GM23338 (cell line): ENCODE results near the gene CD6. TPM values are rescaled to one million over a fixed set of nuclear protein-coding genes. Genes with fewer than 3 reads are reported as not detected.

Experiments
- ATAC-seq: fragments of 200-7000 bp; cut with Tn5 transposase; 3 replicates; pipeline ENCODE4 v1.9.1; 2020
- DNase-seq: peaks from one replicate; pipeline ENCODE4 v3.0.0-alpha.2; 2015; ENCODE audit warnings: low spot score
- H2AFZ ChIP-seq: fragments of 200-600 bp; sonication (generic); 2 replicates; pipeline ENCODE4 v1.8.0; 2016; ENCODE audit warnings: antibody characterized with exemption, mild to moderate bottlenecking, moderate library complexity
- H3F3A ChIP-seq: fragments of 200-600 bp; sonication (generic); replicated peaks from 2 replicates; pipeline ENCODE4 v1.8.0; 2017; ENCODE audit warnings: antibody characterized with exemption, mixed run types, low read depth
- H3K27ac ChIP-seq: fragments of 200-600 bp; sonication (generic); 2 replicates; pipeline ENCODE4 v1.6.1; 2016; ENCODE audit warnings: low read depth
- H3K27me3 ChIP-seq: fragments of 200-600 bp; sonication (generic); 2 replicates; pipeline ENCODE4 v1.8.0; 2016; ENCODE audit warnings: mild to moderate bottlenecking, mixed run types, moderate library complexity; ENCODE audit not compliant: insufficient read depth
- H3K36me3 ChIP-seq: fragments of 200-600 bp; sonication (generic); 2 replicates; pipeline ENCODE4 v1.8.0; 2016; ENCODE audit warnings: mild to moderate bottlenecking; ENCODE audit not compliant: insufficient read depth
- H3K4me1 ChIP-seq: fragments of 200-600 bp; sonication (generic); 2 replicates; pipeline ENCODE4 v1.8.0; 2016; ENCODE audit warnings: mild to moderate bottlenecking, moderate library complexity; ENCODE audit not compliant: insufficient read depth
- H3K4me2 ChIP-seq: fragments of 200-600 bp; sonication (generic); 2 replicates; pipeline ENCODE4 v1.7.1; 2017; ENCODE audit warnings: mixed run types
- H3K4me3 ChIP-seq: fragments of 200-600 bp; sonication (generic); 2 replicates; pipeline ENCODE4 v1.6.1; 2016; ENCODE audit warnings: mixed run types
- H3K79me2 ChIP-seq: fragments of 200-600 bp; sonication (generic); replicated peaks from 2 replicates; pipeline ENCODE4 v1.8.0; 2017; ENCODE audit warnings: mild to moderate bottlenecking; ENCODE audit not compliant: insufficient read depth
- H3K9me2 ChIP-seq: fragments of 200-600 bp; sonication (generic); 2 replicates; pipeline ENCODE4 v1.8.0; 2017; ENCODE audit not compliant: insufficient read depth
- H4K20me1 ChIP-seq: fragments of 200-600 bp; sonication (generic); replicated peaks from 2 replicates; pipeline ENCODE4 v1.8.0; 2017; ENCODE audit warnings: mild to moderate bottlenecking; ENCODE audit not compliant: insufficient read depth
- H3K27ac Mint-ChIP-seq: 2 replicates; pipeline ENCODE4 v1.8.0; 2020; ENCODE audit warnings: inconsistent platforms, mild to moderate bottlenecking, moderate library complexity, mixed read lengths
- H3K27me3 Mint-ChIP-seq: 3 replicates; pipeline ENCODE4 v1.8.0; 2022; ENCODE audit warnings: low read depth, mild to moderate bottlenecking, moderate library complexity, mixed read lengths, inconsistent platforms; ENCODE audit not compliant: insufficient read depth, poor library complexity
- H3K36me3 Mint-ChIP-seq: 3 replicates; pipeline ENCODE4 v1.8.0; 2021; ENCODE audit warnings: low read depth, mild to moderate bottlenecking, inconsistent platforms, moderate library complexity, mixed read lengths
- H3K4me1 Mint-ChIP-seq: 3 replicates; pipeline ENCODE4 v1.8.0; 2020; ENCODE audit warnings: mild to moderate bottlenecking, inconsistent platforms, mixed read lengths
- H3K4me3 Mint-ChIP-seq: 3 replicates; pipeline ENCODE4 v1.8.0; 2021; ENCODE audit warnings: moderate library complexity, mild to moderate bottlenecking, inconsistent platforms, mixed read lengths
- H3K9me3 Mint-ChIP-seq: 3 replicates; pipeline ENCODE4 v1.8.0; 2020; ENCODE audit warnings: moderate library complexity, mild to moderate bottlenecking, inconsistent platforms, mixed read lengths
- CREB1 ChIP-seq: fragments of 250-450 bp; sonication (Bioruptor Pico); IDR thresholded peaks from 2 replicates; pipeline ENCODE4 v1.5.0; 2020; ENCODE audit warnings: low read depth, mild to moderate bottlenecking, moderate library complexity
- EZH2 ChIP-seq: fragments of 200-600 bp; sonication (generic); IDR thresholded peaks from one replicate; pipeline ENCODE4 v1.8.0; 2017; ENCODE audit warnings: antibody characterized with exemption, mild to moderate bottlenecking, low read depth; ENCODE audit not compliant: unreplicated experiment
- JUNB ChIP-seq: IDR thresholded peaks from one replicate; pipeline ENCODE4 v1.6.1; 2016; ENCODE audit warnings: antibody characterized with exemption; ENCODE audit not compliant: unreplicated experiment
- POLR2AphosphoS5 ChIP-seq: IDR thresholded peaks from 2 replicates; pipeline ENCODE4 v1.6.1; 2016; ENCODE audit warnings: antibody characterized with exemption, low read depth
- STAT1 ChIP-seq: IDR thresholded peaks from one replicate; pipeline ENCODE4 v1.6.1; 2016; ENCODE audit warnings: antibody characterized with exemption; ENCODE audit not compliant: unreplicated experiment
- ZNF114 ChIP-seq: fragments of 250-450 bp; sonication (Bioruptor Pico); IDR thresholded peaks from 2 replicates; pipeline ENCODE4 v1.5.0; 2020; ENCODE audit warnings: mild to moderate bottlenecking, moderate library complexity
- polyA plus RNA-seq: library from polyadenylated mRNA; unstranded; fragments of >200 nt; fragmentation: Nextera tagmentation; extraction: Ambion mirVana; gene quantifications from 2 replicates; pipeline ENCODE4 v1.2.1, GENCODE V29; 2016
- total RNA-seq: library from RNA; depleted of rRNA; stranded (reverse); fragments of >200 nt; shearing (Covaris generic); gene quantifications from 2 replicates; pipeline ENCODE4 v1.2.3, GENCODE V29; 2014
- TF ChIP-seq, protein P1 (sequence below), 2 experiments: fragments of 200-600 bp in 1 of 2; sonication (generic) in 1 of 2; conservative IDR thresholded peaks; 2 replicates each; pipeline versions ENCODE4 v1.5.1 to v1.6.1; 2016 to 2017; ENCODE audit warnings: antibody characterized with exemption in 2 of 2, low read depth in 2 of 2, mild to moderate bottlenecking in 2 of 2, moderate library complexity in 1 of 2
- TF ChIP-seq, protein P2 (sequence below): IDR thresholded peaks from one replicate; pipeline ENCODE4 v1.6.1; 2018; ENCODE audit warnings: antibody characterized with exemption; ENCODE audit not compliant: unreplicated experiment

The CD6 gene
- total and polyA plus RNA-seq, 2 experiments from 2014 or later: 0.49 TPM; not detected in 1

DNA sequence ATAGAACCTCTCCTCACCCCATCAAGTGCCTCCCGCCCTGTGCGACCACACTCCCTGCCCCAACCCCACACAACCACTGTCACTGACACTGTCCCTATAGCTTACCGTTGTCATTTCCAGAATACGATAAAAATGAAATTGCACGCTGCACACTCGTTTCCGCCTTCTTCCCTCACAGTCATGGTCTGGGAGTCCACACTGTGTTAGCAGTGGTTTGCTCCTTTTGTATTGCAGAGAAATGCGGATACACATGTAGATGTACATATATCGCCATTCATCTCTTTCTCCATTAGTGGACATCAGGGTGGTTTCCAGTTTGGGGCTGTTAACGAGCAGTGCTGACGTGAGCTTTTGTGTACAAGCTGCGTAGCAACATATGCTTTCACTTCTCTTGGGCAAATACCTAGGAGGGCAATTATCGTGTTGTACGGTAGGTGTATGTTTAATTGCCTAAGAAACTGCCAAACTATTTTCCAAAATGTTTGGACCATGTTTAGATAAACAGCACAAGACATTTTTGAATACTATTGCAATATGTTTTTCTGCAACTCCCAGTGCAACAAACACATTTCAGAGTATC, 71.6 kb downstream of the CD6 start (continued):
- TF ChIP-seq JUNB (no peak), EZH2 (no peak), CREB1 (CRISPR knock-in tag) (no peak)
- TF ChIP-seq, protein P1, sequence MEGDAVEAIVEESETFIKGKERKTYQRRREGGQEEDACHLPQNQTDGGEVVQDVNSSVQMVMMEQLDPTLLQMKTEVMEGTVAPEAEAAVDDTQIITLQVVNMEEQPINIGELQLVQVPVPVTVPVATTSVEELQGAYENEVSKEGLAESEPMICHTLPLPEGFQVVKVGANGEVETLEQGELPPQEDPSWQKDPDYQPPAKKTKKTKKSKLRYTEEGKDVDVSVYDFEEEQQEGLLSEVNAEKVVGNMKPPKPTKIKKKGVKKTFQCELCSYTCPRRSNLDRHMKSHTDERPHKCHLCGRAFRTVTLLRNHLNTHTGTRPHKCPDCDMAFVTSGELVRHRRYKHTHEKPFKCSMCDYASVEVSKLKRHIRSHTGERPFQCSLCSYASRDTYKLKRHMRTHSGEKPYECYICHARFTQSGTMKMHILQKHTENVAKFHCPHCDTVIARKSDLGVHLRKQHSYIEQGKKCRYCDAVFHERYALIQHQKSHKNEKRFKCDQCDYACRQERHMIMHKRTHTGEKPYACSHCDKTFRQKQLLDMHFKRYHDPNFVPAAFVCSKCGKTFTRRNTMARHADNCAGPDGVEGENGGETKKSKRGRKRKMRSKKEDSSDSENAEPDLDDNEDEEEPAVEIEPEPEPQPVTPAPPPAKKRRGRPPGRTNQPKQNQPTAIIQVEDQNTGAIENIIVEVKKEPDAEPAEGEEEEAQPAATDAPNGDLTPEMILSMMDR (conservative IDR thresholded peaks at IDR 0.05; ENCODE audit: low read depth in 2 of 2): no peak

DNA sequence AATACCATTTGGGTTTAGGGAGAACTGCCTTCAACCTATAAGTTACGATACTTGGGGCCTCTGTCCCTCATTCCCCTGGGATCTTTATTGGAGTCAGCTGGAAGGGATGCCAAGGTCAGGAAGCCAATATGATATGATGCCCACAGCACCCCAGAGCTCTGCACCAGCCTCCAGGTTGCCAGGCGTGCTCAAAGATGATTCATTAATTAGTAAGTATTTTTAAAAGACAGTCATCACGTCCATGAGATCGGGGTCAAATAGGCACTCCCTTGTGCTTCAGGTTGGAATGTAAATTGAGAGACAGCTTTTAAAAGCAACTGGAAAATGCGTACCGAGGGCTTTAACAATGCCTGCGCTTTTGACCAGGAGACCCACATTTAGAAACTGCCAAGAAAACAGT, 73.8 kb downstream of the CD6 start:
- H3K4me3 Mint-ChIP-seq: no peak overlapping the region
- no peak for ATAC-seq

More for the DNA sequence above, 73.8 kb downstream of the CD6 start:
- no peak overlapping the region for H3K4me3 ChIP-seq
- H3K4me1 Mint-ChIP-seq: peaks cover 14% of the 10 kb centered on the region
- no peaks in the 10 kb centered on the region for H3F3A ChIP-seq
- H3K79me2 ChIP-seq: no peaks in the 10 kb centered on the region
- no peaks in the 10 kb centered on the region for H3K36me3 Mint-ChIP-seq
- no peak overlapping the region for H3K27ac ChIP-seq
- TF ChIP-seq POLR2AphosphoS5 (no peak), STAT1 (no peak), ZNF114 (CRISPR knock-in tag) (no peak)
- TF ChIP-seq, protein P2, sequence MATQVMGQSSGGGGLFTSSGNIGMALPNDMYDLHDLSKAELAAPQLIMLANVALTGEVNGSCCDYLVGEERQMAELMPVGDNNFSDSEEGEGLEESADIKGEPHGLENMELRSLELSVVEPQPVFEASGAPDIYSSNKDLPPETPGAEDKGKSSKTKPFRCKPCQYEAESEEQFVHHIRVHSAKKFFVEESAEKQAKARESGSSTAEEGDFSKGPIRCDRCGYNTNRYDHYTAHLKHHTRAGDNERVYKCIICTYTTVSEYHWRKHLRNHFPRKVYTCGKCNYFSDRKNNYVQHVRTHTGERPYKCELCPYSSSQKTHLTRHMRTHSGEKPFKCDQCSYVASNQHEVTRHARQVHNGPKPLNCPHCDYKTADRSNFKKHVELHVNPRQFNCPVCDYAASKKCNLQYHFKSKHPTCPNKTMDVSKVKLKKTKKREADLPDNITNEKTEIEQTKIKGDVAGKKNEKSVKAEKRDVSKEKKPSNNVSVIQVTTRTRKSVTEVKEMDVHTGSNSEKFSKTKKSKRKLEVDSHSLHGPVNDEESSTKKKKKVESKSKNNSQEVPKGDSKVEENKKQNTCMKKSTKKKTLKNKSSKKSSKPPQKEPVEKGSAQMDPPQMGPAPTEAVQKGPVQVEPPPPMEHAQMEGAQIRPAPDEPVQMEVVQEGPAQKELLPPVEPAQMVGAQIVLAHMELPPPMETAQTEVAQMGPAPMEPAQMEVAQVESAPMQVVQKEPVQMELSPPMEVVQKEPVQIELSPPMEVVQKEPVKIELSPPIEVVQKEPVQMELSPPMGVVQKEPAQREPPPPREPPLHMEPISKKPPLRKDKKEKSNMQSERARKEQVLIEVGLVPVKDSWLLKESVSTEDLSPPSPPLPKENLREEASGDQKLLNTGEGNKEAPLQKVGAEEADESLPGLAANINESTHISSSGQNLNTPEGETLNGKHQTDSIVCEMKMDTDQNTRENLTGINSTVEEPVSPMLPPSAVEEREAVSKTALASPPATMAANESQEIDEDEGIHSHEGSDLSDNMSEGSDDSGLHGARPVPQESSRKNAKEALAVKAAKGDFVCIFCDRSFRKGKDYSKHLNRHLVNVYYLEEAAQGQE: no peak
- TF ChIP-seq, protein P1 (conservative IDR thresholded peaks at IDR 0.05; ENCODE audit: low read depth in 2 of 2): no peak
- no peaks in the 10 kb centered on the region for H3K9me2 ChIP-seq
- H3K4me2 ChIP-seq: no peak overlapping the region
- no peaks in the 10 kb centered on the region for H4K20me1 ChIP-seq
- no peaks in the 10 kb centered on the region for H3K36me3 ChIP-seq
- H3K27me3 ChIP-seq: no peaks in the 10 kb centered on the region
- no peaks in the 10 kb centered on the region for H3K9me3 Mint-ChIP-seq
- peaks cover 10% of the 10 kb centered on the region for H3K27me3 Mint-ChIP-seq
- no peak overlapping the region for H3K27ac Mint-ChIP-seq
- peaks cover 3% of the 10 kb centered on the region for H3K4me1 ChIP-seq
- no peak for DNase-seq
- no peak overlapping the region for H2AFZ ChIP-seq
